ENCODE data around the gene FGD4.

- no peak for TF ChIP-seq CEBPB (IDR thresholded peaks at IDR 0.05)
- TF ChIP-seq REST (IDR thresholded peaks at IDR 0.05; ENCODE audit: low read depth) = no peak
- no peak for TF ChIP-seq MAX (IDR thresholded peaks at IDR 0.05)
- TF ChIP-seq TAF1 (IDR thresholded peaks at IDR 0.05; ENCODE audit: low read depth) = no peak
- no peak for TF ChIP-seq FOXM1 (IDR thresholded peaks at IDR 0.05; ENCODE audit: borderline replicate concordance, low read depth)
- TF ChIP-seq EP300 (IDR thresholded peaks at IDR 0.05; ENCODE audit: borderline replicate concordance) = no peak
- TF ChIP-seq RAD21 (IDR thresholded peaks at IDR 0.05; ENCODE audit: low read depth) = no peak
- no peak for TF ChIP-seq TEAD4 (IDR thresholded peaks at IDR 0.05)
- TF ChIP-seq ZBTB7A (IDR thresholded peaks at IDR 0.05; ENCODE audit: low read depth) = no peak
- no peak for TF ChIP-seq CREB1 (IDR thresholded peaks at IDR 0.05; ENCODE audit: low read depth)
- TF ChIP-seq NFIC (IDR thresholded peaks at IDR 0.05) = no peak
- no peak for TF ChIP-seq YY1 (IDR thresholded peaks at IDR 0.05; ENCODE audit: low read depth)
- no peak for TF ChIP-seq TCF12 (IDR thresholded peaks at IDR 0.05; ENCODE audit: low read depth)
- no peak for TF ChIP-seq USF1 (IDR thresholded peaks at IDR 0.05)
Measured at GRCh38 chr12:32395026-32395425, 4.3 kb upstream of the FGD4 start.
